Body of pancreas (tissue), 4 donors: Measurements from ENCODE around the gene CAPN5.

Experiments
- CTCF ChIP-seq, 7 experiments: fragments of 450-650 bp in 4 of 7; fragments of 200-600 bp in 3 of 7; sonication (generic) in 3 of 7; IDR thresholded peaks; one replicate each; pipeline ENCODE4 v1.5.1; 2016 to 2019; ENCODE audit warnings: antibody characterized with exemption in 7 of 7
- POLR2A ChIP-seq, 3 donors: fragments of 450-650 bp; IDR thresholded peaks; one replicate each; pipeline ENCODE4 v1.6.1; 2016; ENCODE audit warnings: antibody characterized with exemption in 3 of 3, mild to moderate bottlenecking in 2 of 3

- TF ChIP-seq CTCF (IDR thresholded peaks at IDR 0.05) (no peak), POLR2A (IDR thresholded peaks at IDR 0.05) (no peak)
Measured at GRCh38 chr11:77036398-77036797, 30.4 kb upstream of the CAPN5 start.
